Measurements from ENCODE around the gene UCN3. TPM values are rescaled to one million over a fixed set of nuclear protein-coding genes. Genes with fewer than 3 reads are reported as not detected.

Gene UCN3
- polyA plus RNA-seq, 3 donors = not detected

DNA sequence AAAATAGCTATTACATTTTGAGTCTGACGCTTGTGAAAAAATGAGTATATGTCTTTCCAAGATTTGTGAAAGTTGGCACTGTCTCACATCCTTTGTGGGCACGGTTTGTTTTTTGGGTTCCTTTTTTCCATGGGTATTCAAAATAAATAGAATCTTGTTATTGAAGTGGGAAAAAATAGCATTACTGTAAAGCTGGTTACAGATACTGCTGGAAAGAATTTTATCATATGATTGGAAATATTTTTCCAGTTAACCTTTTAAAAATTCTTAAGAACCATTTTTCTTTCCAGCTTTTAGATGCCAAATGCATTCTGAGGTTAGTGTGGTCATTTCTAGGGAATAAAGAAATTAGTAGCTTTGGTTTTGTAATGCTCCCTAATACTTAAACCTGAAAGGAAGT, 59.0 kb downstream of the UCN3 start:
- no peak overlapping the region for H3K27ac Mint-ChIP-seq
- Histone ChIP-seq H3K4me3 (replicated peaks in 1 of 3; ENCODE audit: low read depth in 2 of 3, low read length in 3 of 3) (no peak overlapping the region), H3K27ac (ENCODE audit: low read depth in 1 of 2, low read length in 2 of 2) (no peak overlapping the region), H2AFZ (ENCODE audit: insufficient read depth, low read depth, low read length, poor library complexity, severe bottlenecking) (no peak overlapping the region), H3K4me1 (ENCODE audit: control insufficient read depth in 1 of 2, insufficient read depth in 2 of 2, low read length in 2 of 2) (peaks cover 0 to 2% of the 10 kb centered on the region in 2 donors), H3K9me3 (replicated peaks in 1 of 2; ENCODE audit: control insufficient read depth in 1 of 2, insufficient read depth in 1 of 2, low read length in 2 of 2) (no peaks in the 10 kb centered on the region), H3K4me2 (replicated peaks; ENCODE audit: extremely low read depth, low read length, poor library complexity, severe bottlenecking) (no peak overlapping the region), H3K36me3 (replicated peaks in 1 of 2; ENCODE audit: control insufficient read depth in 1 of 2, insufficient read depth in 2 of 2, low read length in 2 of 2) (no peaks in the 10 kb centered on the region), H3K27me3 (ENCODE audit: control insufficient read depth in 2 of 2, insufficient read depth in 2 of 2, low read length in 2 of 2) (no peaks in the 10 kb centered on the region), H4K20me1 (ENCODE audit: insufficient read depth, low read length) (no peaks in the 10 kb centered on the region), H3K9ac (ENCODE audit: insufficient read depth, low read length, poor library complexity, severe bottlenecking) (no peak overlapping the region), H3K79me2 (ENCODE audit: insufficient read depth, low read length) (peaks cover 65% of the 10 kb centered on the region)
- no peak overlapping the region for H3K4me3 Mint-ChIP-seq
- TF ChIP-seq, protein P1, sequence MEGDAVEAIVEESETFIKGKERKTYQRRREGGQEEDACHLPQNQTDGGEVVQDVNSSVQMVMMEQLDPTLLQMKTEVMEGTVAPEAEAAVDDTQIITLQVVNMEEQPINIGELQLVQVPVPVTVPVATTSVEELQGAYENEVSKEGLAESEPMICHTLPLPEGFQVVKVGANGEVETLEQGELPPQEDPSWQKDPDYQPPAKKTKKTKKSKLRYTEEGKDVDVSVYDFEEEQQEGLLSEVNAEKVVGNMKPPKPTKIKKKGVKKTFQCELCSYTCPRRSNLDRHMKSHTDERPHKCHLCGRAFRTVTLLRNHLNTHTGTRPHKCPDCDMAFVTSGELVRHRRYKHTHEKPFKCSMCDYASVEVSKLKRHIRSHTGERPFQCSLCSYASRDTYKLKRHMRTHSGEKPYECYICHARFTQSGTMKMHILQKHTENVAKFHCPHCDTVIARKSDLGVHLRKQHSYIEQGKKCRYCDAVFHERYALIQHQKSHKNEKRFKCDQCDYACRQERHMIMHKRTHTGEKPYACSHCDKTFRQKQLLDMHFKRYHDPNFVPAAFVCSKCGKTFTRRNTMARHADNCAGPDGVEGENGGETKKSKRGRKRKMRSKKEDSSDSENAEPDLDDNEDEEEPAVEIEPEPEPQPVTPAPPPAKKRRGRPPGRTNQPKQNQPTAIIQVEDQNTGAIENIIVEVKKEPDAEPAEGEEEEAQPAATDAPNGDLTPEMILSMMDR (IDR thresholded peaks at IDR 0.05) = no peak
- intact Hi-C loops (cut with micrococcal nuclease) = no loop called here
- peaks cover 10% of the 10 kb centered on the region for H3K4me1 Mint-ChIP-seq
- no CpG with 5 or more reads among the region's 2 CpGs for WGBS (ENCODE audit: insufficient coverage)
- no peak for DNase-seq
- peaks cover 0 to 20% of the 10 kb centered on the region in 2 donors for H3K36me3 Mint-ChIP-seq
- H3K27me3 Mint-ChIP-seq (ENCODE audit: low read depth in 3 of 3) = peaks cover 0 to 3% (median 0%) of the 10 kb centered on the region in 3 donors
- peaks cover 0 to 10% (median 6%) of the 10 kb centered on the region in 7 donors for H3K9me3 Mint-ChIP-seq

Other genes with a start within 250 kb of the UCN3 start
- gene AKR1C8, start 179.8 kb upstream of the UCN3 start, polyA plus RNA-seq = not detected
- not detected for gene AKR1C4, start 168.1 kb upstream of the UCN3 start, polyA plus RNA-seq
- not detected for gene TUBAL3, start 39.9 kb downstream of the UCN3 start, polyA plus RNA-seq
- gene NET1, start 47.6 kb downstream of the UCN3 start, polyA plus RNA-seq = 1 to 10 TPM; 1.2 to 1.7 (median 1.4) TPM
- gene CALML5, start 134.6 kb downstream of the UCN3 start, polyA plus RNA-seq = not detected
- not detected for gene CALML3, start 160.0 kb downstream of the UCN3 start, polyA plus RNA-seq